C4-2B (cell line): ENCODE results near the gene NOX4.
"Not testable (repeated sequence)": the region's sequence is repeated elsewhere in the genome, so short reads cannot be mapped to it uniquely, and the experiment has no call there.

Experiments
- CTCF ChIP-seq: fragments of 450-650 bp; conservative IDR thresholded peaks from 2 replicates; pipeline ENCODE4 v1.5.1; 2017; ENCODE audit warnings: mild to moderate bottlenecking
- ZFX ChIP-seq: fragments of 450-650 bp; IDR thresholded peaks from 2 replicates; pipeline ENCODE4 v1.6.1; 2017

GRCh38 chr11:89340450-89340849, 150.7 kb downstream of the NOX4 start:
- not testable (repeated sequence) for TF ChIP-seq CTCF, ZFX
